HFFc6 (cell line): ENCODE measurements around the gene NOTUM. TPM values are rescaled to one million over a fixed set of nuclear protein-coding genes. Genes with fewer than 3 reads are reported as not detected.
A peak's percentile ranks its signal among the peaks of the same experiment; 100 is the strongest.

ENCODE experiments used
- DNase-seq: peaks from one replicate; pipeline ENCODE4 v3.0.0-alpha.2; 2018
- H3K27ac Mint-ChIP-seq: 2 replicates; pipeline ENCODE4 v1.8.0; 2020; ENCODE audit warnings: mild to moderate bottlenecking, mixed read lengths
- H3K27me3 Mint-ChIP-seq: 2 replicates; pipeline ENCODE4 v1.8.0; 2021; ENCODE audit warnings: mild to moderate bottlenecking, moderate library complexity, mixed read lengths; ENCODE audit not compliant: insufficient read depth
- H3K36me3 Mint-ChIP-seq: 2 replicates; pipeline ENCODE4 v1.8.0; 2021; ENCODE audit warnings: low read depth, mixed read lengths
- H3K4me1 Mint-ChIP-seq: 2 replicates; pipeline ENCODE4 v1.8.0; 2020; ENCODE audit warnings: low read depth, mixed read lengths
- H3K4me3 Mint-ChIP-seq: 2 replicates; pipeline ENCODE4 v1.8.0; 2020; ENCODE audit warnings: mild to moderate bottlenecking, moderate library complexity, mixed read lengths
- H3K9me3 Mint-ChIP-seq: 2 replicates; pipeline ENCODE4 v1.8.0; 2020; ENCODE audit warnings: mild to moderate bottlenecking, mixed read lengths
- CTCF ChIP-seq: fragments of 200-600 bp; sonication (generic); IDR thresholded peaks from 2 replicates; pipeline ENCODE4 v1.5.0; 2021; ENCODE audit warnings: antibody characterized with exemption, mild to moderate bottlenecking
- total RNA-seq, 6 experiments: library from RNA; stranded (reverse); fragmentation: NEBNext Ultra II Directional; extraction: Animal tissue kit (Norgen Biotek cat#: 25700); gene quantifications; 2 replicates in 1 of 6; 3 replicates in 5 of 6; pipeline ENCODE4 v1.2.3, GENCODE V29; 2021

NOTUM gene
- total RNA-seq, 6 experiments from 2014 or later: 0.10 to 0.14 TPM; not detected in 4

DNA sequence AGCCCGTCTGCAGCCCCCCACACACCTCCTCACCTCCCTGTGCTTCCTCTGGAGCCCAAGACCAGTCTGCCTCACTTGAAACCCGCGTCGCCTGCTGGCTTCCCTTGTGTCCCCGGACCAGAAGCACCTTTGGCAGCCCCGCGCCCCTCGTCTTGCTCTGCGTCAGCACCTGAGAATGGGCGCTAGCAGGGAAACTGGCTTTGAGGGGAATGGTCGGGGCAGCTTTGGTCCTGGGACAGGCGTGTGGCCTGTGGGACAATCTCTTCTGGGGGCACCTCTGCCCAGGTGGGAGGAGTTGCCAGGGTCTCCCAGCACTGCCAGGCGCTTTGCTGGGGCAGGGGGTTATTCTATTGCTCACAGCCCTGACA lies 29.8 kb downstream of the NOTUM start:
- no peaks in the 10 kb centered on the region; the same call in none of the 2 replicates for H3K27me3 Mint-ChIP-seq
- no peak for TF ChIP-seq CTCF
- DNase-seq: no peak
- no peaks in the 10 kb centered on the region for H3K36me3 Mint-ChIP-seq
- no peak overlapping the region for H3K27ac Mint-ChIP-seq
- peaks cover 11% of the 10 kb centered on the region for H3K4me1 Mint-ChIP-seq
- H3K4me3 Mint-ChIP-seq: no peak overlapping the region
- H3K9me3 Mint-ChIP-seq: no peaks in the 10 kb centered on the region

GRCh38 chr17:81930142-81931125 lies 30.6 kb downstream of the NOTUM start:
- DNase-seq: no peak
- H3K27me3 Mint-ChIP-seq: no peaks in the 10 kb centered on the region; the same call in none of the 2 replicates
- H3K9me3 Mint-ChIP-seq: no peaks in the 10 kb centered on the region
- H3K4me3 Mint-ChIP-seq: no peak overlapping the region
- no peak for TF ChIP-seq CTCF
- no peak overlapping the region for H3K27ac Mint-ChIP-seq
- no peaks in the 10 kb centered on the region for H3K36me3 Mint-ChIP-seq
- peaks cover 12% of the 10 kb centered on the region for H3K4me1 Mint-ChIP-seq

GRCh38 chr17:81929253-81930141 lies 31.5 kb downstream of the NOTUM start:
- DNase-seq: no peak
- Mint-ChIP-seq H3K4me1 (peaks cover 12% of the 10 kb centered on the region), H3K9me3 (no peaks in the 10 kb centered on the region), H3K4me3 (peak overlapping the region; percentile 59; the same call in 1 of the 2 replicates), H3K27me3 (no peaks in the 10 kb centered on the region; the same call in none of the 2 replicates), H3K36me3 (no peaks in the 10 kb centered on the region), H3K27ac (no peak overlapping the region)
- no peak for TF ChIP-seq CTCF

GRCh38 chr17:81928544-81929252 lies 32.3 kb downstream of the NOTUM start:
- Mint-ChIP-seq H3K36me3 (no peaks in the 10 kb centered on the region), H3K4me3 (peak overlapping the region; percentile 71), H3K9me3 (no peaks in the 10 kb centered on the region), H3K27me3 (no peaks in the 10 kb centered on the region; the same call in none of the 2 replicates), H3K27ac (no peak overlapping the region), H3K4me1 (peaks cover 17% of the 10 kb centered on the region)
- no peak for DNase-seq
- TF ChIP-seq CTCF: no peak
